ENCODE data around the gene GNAT1. TPM values are rescaled to one million over a fixed set of nuclear protein-coding genes. Genes with fewer than 3 reads are reported as not detected.

GNAT1 gene
- total and polyA plus RNA-seq, 2 of the 13 experiments (the other 11 are each of a cell fraction or from before 2014, with no cell fraction given) = 0.15 TPM; not detected in 1

- TF ChIP-seq ZNF781 (CRISPR knock-in tag; IDR thresholded peaks at IDR 0.05; ENCODE audit: borderline replicate concordance, not compliant biosample characterization) (no peak), ZBTB7B (CRISPR knock-in tag; IDR thresholded peaks at IDR 0.05) (no peak), ZNF777 (CRISPR knock-in tag; IDR thresholded peaks at IDR 0.05) (peak; percentile 82), ZFP36 (IDR thresholded peaks at IDR 0.05; ENCODE audit: borderline replicate concordance, low read depth, low read length, partially characterized antibody) (no peak), STAG1 (CRISPR knock-in tag; IDR thresholded peaks at IDR 0.05) (no peak), ZFX (CRISPR knock-in tag; IDR thresholded peaks at IDR 0.05; ENCODE audit: low read depth) (no peak), SOX6 (IDR thresholded peaks at IDR 0.05) (no peak), SOX6 (CRISPR knock-in tag; IDR thresholded peaks at IDR 0.05) (no peak), SPEN (CRISPR knock-in tag; IDR thresholded peaks at IDR 0.05; ENCODE audit: low read depth) (no peak), EHMT2 (IDR thresholded peaks at IDR 0.05; ENCODE audit: borderline replicate concordance, low read depth, low read length) (no peak), ZZZ3 (CRISPR knock-in tag; IDR thresholded peaks at IDR 0.05; ENCODE audit: borderline replicate concordance) (no peak), LCORL (IDR thresholded peaks at IDR 0.05) (no peak), LCORL (CRISPR knock-in tag; IDR thresholded peaks at IDR 0.05) (no peak), ZNF10 (CRISPR knock-in tag; IDR thresholded peaks at IDR 0.05; ENCODE audit: borderline replicate concordance, low read depth) (no peak), ZNF468 (CRISPR knock-in tag; IDR thresholded peaks at IDR 0.05) (no peak), ATF1 (CRISPR knock-in tag; IDR thresholded peaks at IDR 0.05) (no peak), NBN (conservative IDR thresholded peaks at IDR 0.05) (no peak)
- TF ChIP-seq, protein P1, sequence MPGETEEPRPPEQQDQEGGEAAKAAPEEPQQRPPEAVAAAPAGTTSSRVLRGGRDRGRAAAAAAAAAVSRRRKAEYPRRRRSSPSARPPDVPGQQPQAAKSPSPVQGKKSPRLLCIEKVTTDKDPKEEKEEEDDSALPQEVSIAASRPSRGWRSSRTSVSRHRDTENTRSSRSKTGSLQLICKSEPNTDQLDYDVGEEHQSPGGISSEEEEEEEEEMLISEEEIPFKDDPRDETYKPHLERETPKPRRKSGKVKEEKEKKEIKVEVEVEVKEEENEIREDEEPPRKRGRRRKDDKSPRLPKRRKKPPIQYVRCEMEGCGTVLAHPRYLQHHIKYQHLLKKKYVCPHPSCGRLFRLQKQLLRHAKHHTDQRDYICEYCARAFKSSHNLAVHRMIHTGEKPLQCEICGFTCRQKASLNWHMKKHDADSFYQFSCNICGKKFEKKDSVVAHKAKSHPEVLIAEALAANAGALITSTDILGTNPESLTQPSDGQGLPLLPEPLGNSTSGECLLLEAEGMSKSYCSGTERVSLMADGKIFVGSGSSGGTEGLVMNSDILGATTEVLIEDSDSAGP (CRISPR knock-in tag; IDR thresholded peaks at IDR 0.05; ENCODE audit: borderline replicate concordance) = no peak
- TF ChIP-seq, protein P2, sequence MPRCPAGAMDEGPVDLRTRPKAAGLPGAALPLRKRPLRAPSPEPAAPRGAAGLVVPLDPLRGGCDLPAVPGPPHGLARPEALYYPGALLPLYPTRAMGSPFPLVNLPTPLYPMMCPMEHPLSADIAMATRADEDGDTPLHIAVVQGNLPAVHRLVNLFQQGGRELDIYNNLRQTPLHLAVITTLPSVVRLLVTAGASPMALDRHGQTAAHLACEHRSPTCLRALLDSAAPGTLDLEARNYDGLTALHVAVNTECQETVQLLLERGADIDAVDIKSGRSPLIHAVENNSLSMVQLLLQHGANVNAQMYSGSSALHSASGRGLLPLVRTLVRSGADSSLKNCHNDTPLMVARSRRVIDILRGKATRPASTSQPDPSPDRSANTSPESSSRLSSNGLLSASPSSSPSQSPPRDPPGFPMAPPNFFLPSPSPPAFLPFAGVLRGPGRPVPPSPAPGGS (CRISPR knock-in tag; IDR thresholded peaks at IDR 0.05) = no peak
- TF ChIP-seq, protein P3, sequence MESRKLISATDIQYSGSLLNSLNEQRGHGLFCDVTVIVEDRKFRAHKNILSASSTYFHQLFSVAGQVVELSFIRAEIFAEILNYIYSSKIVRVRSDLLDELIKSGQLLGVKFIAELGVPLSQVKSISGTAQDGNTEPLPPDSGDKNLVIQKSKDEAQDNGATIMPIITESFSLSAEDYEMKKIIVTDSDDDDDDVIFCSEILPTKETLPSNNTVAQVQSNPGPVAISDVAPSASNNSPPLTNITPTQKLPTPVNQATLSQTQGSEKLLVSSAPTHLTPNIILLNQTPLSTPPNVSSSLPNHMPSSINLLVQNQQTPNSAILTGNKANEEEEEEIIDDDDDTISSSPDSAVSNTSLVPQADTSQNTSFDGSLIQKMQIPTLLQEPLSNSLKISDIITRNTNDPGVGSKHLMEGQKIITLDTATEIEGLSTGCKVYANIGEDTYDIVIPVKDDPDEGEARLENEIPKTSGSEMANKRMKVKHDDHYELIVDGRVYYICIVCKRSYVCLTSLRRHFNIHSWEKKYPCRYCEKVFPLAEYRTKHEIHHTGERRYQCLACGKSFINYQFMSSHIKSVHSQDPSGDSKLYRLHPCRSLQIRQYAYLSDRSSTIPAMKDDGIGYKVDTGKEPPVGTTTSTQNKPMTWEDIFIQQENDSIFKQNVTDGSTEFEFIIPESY (CRISPR knock-in tag; IDR thresholded peaks at IDR 0.05) = peak; percentile 40; the same call in 1 of the 2 replicates
These were observed 35.5 kb downstream of the GNAT1 start (continued) for GRCh38 chr3:50226888-50227389.

Data from HepG2 (cell line).